HL-60/S4 (cell line): Measurements from ENCODE around the gene HSPA8.
"Not testable (repeated sequence)": the region's sequence is repeated elsewhere in the genome, so short reads cannot be mapped to it uniquely, and the experiment has no call there.

Experiments used
- in situ Hi-C: fragments of 300-500 bp; cut with MboI; formaldehyde crosslinking; loops from 2 replicates; pipeline ENCODE4 v1.14.3; 2022; ENCODE audit warnings: low sequenced_read_pairs

The HSPA8 gene

DNA sequence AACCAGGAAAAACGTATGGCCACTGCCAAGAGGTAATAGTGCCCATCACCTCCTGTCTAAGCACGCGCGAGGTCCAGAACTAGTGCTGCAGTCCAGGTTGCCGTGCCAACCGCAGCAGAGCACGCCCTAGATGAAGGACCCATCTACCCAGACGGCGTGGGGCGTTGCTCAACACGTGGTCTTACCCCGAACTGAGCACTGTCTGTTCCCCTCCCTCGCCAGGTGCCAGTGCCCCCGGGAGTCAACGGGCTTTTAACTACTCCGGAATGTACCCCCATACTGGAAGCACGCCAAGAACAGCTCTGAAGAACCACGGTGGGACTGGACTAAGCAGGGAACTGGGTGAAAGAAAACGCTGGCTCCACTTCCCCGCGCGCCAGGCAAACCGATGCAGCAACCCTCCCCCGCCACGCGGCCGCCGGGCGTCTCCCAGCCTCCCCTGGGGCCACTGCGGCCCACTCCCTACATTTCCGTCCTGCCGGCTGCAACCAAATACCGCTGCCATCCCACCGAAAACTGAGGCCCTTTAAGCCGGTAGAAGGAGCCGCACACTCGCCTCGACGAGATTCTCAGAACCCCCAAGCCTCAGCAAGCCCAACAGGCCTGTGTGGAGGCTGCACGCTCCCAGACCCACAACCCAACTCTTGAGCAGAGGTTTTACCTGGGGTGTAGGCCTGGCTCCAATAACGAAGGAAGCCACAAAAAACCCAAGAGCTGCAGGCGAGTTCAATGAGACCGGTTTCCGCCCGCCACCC is at the start of gene HSPA8:
TSS of gene HSPA8 (minus strand) at position 734 of the 755 bp plus-strand sequence. CDS start 812 bp downstream, outside the sequence.
- in situ Hi-C loops, result no loop called here

DNA sequence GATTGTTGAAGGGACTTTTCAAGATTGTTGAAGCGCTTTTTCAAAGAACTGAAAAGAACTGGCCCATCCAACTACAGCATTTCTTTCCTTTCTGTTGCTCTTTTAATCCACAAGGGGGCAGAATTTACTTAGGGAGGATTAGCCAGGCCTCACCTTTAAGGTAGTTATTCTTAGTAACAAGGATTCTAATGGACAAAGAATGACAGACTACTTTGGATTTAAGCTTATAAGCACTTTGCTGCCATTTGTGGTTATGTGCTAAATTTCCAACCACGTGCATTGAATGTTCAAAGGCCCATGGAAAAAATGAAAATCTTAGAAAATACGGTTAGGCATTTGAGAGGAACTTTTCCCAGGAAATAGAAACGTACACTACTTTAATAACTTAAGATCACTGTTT is 49.5 kb upstream of the HSPA8 start:
- in situ Hi-C loops, result no loop called here

- in situ Hi-C loops, result no loop called here
Measured at GRCh38 chr11:123110397-123110796, 48.5 kb upstream of the HSPA8 start.

- in situ Hi-C loops, result loop anchor here (10.0 kb wide), 1 partner anchor 147 kb away; no protein-coding TSS in a partner anchor
Measured at GRCh38 chr11:123107945-123108495, 46.1 kb upstream of the HSPA8 start.

- in situ Hi-C loops, result loop anchor here (10.0 kb wide), 1 partner anchor 150 kb away; no protein-coding TSS in a partner anchor
Measured at GRCh38 chr11:123104697-123105096, 42.8 kb upstream of the HSPA8 start.

DNA sequence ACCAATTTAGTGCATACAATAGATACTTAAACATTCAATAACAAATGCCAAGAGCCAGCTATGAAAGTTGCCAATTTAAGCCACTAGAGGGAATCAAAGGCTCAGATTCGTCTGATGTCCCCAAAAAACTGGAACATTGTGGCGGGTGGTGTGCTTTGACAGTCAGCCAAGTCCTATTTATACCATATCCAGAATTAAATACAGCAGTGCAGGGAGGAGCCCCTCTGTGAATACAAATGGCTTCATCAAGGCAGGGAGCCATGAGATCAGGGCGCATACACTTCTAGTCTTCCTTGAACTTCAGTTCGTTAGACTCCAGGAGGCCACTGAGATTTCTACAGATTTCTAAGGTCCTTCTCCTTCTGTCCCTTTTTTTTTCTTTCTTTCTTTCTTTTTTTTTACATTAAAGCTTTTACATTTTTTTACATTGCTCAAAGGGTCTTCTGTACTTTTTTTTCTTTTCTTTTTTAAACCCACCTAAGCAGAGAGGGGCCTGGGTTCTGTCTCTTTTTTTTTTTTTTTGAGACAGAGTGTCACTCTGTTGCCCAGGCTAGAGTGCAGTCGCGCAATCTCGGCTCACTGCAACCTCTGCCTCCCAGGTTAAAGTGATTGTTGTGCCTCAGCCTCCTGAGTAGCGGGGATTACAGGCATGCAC is 41.5 kb upstream of the HSPA8 start:
- in situ Hi-C loops, result loop anchor here (10.0 kb wide), 1 partner anchor 151 kb away; no protein-coding TSS in a partner anchor

GRCh38 chr11:123100379-123101085 is 38.6 kb upstream of the HSPA8 start:
- in situ Hi-C loops, result loop anchor here (10.0 kb wide), 1 partner anchor 154 kb away; no protein-coding TSS in a partner anchor

DNA sequence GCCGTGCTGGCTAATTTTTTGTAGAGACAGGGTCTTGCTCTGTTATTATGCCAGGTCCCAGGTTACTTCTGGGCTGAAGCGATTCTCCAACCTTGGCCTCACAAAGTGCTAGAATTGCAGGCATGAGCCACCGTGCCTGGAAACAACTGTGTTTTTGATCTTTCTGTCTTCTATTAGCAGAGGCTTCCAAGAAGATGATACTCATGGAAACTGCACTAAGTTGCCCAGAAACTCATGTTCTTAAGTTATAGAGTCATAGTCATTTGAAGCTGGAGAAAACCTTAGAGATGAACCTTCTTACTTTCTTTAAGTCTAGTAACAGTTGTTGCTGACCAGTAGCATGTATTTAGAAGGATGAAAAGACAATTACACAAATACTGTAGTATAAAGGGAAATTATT is 37.1 kb upstream of the HSPA8 start:
- in situ Hi-C loops, result no loop called here

- in situ Hi-C loops, result no loop called here
Measured at GRCh38 chr11:123093739-123094138, 31.8 kb upstream of the HSPA8 start.

- in situ Hi-C loops, result no loop called here
Measured at GRCh38 chr11:123091506-123091905, 29.6 kb upstream of the HSPA8 start.

- in situ Hi-C loops, result not testable (repeated sequence)
Measured at GRCh38 chr11:123090168-123090567, 28.2 kb upstream of the HSPA8 start.

GRCh38 chr11:123088896-123089295 is 27.0 kb upstream of the HSPA8 start:
- in situ Hi-C loops, result not testable (repeated sequence)

DNA sequence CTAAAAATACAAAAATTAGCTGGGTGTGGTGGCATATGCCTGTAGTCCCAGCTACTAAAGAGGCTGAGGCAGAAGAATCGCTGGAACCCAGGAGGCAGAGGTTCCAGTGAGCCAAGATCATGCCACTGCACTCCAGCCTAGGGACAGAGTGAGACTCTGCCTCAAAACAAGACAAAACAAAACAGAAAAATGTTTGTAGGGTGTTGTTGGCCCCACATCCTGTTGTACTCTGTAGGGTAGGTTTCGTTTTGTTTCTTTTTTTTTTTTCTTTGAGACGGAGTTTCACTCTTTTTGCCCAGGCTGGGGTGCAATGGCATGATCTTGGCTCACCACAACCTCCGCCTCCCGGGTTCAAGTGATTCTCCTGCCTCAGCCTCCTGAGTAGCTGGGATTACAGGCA is 25.7 kb upstream of the HSPA8 start:
- in situ Hi-C loops, result not testable (repeated sequence)

- in situ Hi-C loops, result no loop called here
Measured at GRCh38 chr11:123086305-123086704, 24.4 kb upstream of the HSPA8 start.

DNA sequence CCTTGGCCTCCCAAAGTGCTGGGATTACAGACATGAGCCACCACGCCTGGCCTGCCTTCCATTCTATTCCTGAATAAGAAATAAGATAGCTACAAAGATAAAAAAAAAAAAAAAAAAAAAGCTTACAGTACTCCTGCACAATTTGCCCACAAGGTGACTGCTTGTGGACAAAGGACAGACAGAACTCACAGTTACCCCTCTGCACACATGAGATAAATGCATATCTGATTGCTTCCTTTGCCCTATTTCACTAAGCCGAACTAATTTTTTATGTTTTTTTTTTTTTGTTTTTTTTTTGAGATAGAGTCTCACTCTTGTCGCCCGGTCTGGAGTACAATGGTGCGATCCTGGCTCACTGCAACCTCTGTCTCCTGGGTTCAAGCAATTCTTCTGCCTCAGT is 23.6 kb upstream of the HSPA8 start:
- in situ Hi-C loops, result no loop called here

GRCh38 chr11:123084454-123084853 is 22.5 kb upstream of the HSPA8 start:
- in situ Hi-C loops, result no loop called here

DNA sequence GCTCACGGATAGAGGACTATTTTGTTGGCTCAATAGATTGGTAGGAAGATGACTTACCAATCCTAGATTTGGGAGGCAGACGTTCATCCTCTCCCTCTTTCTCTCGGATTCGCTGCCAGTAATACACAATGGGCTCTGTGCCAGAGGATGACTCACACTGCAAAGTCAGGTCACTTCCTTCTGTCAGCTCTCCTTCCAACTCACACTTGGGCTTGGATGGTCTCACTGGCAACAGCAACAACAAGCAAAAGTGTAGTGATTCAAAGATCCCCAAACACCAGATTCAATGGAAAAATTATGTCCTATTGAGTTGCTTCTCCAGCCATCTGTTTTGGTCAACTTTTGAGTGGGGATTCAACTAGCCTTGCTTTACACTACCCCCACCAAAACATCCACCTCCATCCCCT is 21.7 kb upstream of the HSPA8 start:
- in situ Hi-C loops, result no loop called here

GRCh38 chr11:123082977-123083376 is 21.0 kb upstream of the HSPA8 start:
- in situ Hi-C loops, result no loop called here

- in situ Hi-C loops, result no loop called here
Measured at GRCh38 chr11:123080015-123080414, 18.1 kb upstream of the HSPA8 start.

DNA sequence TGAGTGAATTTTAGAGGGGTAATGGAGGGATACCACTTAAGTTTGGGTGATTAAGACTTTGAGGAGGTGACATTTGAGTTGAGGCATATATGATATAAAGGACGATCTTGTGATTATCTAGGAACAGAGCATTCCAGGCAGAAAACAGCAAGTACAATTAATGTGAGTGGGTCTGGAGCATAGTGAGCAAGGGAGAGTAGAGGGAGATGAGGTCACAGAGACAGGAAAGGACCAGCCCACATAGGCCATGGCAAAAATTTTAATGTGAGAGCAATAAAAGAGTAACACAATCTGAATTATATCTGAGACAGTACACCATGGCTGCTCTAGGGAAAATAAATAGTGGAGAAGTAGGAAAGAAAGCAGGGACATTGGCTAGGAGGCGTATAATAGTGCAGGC is 14.5 kb upstream of the HSPA8 start:
- in situ Hi-C loops, result no loop called here

DNA sequence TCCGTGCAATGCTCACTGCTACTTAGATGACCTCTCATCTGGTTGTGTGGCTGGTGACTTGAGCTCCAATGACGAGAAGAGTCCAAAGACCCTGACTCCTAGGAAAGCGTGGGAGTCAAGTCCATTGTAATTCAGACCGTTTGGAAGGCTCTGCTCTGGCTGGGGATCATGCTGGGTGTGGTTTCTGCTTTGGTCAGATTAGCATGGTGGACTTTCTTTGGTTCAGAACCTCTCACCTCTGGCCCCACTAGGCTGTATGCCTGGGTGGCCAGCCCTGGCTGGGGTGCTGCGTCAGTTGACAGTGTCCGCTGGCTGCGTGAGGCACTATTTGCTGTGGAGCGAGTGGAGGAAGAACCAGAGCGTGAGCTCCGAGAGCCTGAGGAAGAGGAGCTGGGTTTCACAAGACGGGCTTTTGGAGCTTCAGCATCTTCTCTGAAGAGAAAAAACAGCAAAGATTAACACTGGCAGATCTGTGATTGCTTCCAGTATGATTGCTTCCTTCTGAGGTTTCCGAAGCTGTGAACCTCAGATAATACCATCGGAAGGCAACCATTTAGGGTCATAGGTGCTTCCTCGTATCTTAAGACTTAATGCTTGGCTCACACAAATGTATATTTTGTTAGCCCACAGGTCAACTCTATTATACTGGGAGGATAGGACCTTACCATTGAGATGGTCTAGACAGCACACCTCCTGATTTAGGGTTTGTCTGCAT is 11.6 kb upstream of the HSPA8 start:
- in situ Hi-C loops, result no loop called here
